ENCODE measurements around the gene ARHGAP25. TPM values are rescaled to one million over a fixed set of nuclear protein-coding genes. Genes with fewer than 3 reads are reported as not detected.

Gene ARHGAP25, protein sequence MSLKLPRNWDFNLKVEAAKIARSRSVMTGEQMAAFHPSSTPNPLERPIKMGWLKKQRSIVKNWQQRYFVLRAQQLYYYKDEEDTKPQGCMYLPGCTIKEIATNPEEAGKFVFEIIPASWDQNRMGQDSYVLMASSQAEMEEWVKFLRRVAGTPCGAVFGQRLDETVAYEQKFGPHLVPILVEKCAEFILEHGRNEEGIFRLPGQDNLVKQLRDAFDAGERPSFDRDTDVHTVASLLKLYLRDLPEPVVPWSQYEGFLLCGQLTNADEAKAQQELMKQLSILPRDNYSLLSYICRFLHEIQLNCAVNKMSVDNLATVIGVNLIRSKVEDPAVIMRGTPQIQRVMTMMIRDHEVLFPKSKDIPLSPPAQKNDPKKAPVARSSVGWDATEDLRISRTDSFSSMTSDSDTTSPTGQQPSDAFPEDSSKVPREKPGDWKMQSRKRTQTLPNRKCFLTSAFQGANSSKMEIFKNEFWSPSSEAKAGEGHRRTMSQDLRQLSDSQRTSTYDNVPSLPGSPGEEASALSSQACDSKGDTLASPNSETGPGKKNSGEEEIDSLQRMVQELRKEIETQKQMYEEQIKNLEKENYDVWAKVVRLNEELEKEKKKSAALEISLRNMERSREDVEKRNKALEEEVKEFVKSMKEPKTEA
- polyA plus RNA-seq (2013, experiment 1 of 2) = 0.62 TPM
- polyA plus RNA-seq (2013, experiment 2 of 2) = 0.45 TPM

DNA sequence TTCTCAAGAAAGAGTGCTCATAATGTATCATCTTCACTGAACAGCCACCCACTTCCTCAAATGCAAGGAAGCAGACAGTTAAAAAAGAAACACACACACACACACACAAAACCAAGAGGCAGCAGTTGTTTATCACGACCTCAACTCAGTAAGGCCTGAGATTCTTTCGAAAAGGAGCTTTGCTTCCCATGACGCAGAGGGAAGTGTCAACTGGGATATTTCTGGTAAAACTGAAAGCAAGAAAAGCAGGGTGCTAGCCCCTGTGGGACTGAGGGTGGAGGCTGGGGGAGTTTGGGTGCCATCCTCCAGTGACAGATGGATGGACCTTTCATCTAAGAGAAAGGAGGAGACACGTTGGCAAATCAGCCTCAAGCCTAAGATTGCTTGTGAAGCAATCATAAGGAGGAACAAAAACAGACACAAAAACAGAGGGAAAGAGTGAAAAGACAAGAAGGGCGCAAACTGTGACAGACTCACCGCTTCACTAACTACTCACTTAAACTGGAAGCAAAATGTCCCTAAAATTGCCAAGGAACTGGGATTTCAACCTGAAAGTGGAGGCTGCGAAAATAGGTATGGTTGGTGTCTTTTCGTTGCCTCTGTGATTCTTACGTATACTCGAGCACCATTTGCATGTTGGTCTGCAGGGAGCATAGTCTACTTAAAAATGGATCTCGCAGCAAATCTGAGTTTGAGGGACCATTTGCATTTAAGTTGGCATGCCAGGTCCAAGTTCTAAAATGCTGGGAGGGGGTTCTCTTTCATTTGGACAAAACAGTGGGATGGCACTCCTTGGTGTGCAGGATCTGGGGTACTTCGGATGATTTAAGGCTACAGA lies at the start of gene ARHGAP25:
TSS of gene ARHGAP25 (plus strand) at position 124 of the 838 bp plus-strand sequence. CDS start at position 513, 389 bp downstream.
- Histone ChIP-seq H3K23ac (ENCODE audit: low read length in 2 of 2) (no peak within 1 kb of the TSS), H3K4me1 (ENCODE audit: control insufficient read depth, insufficient read depth, low read depth, low read length) (no peaks in the 10 kb centered on the region), H2AFZ (ENCODE audit: low read depth, low read length) (no peak within 1 kb of the TSS), H3K4me2 (ENCODE audit: low read length, poor library complexity, severe bottlenecking) (no peak within 1 kb of the TSS), H2BK120ac (ENCODE audit: low read depth, low read length) (no peak within 1 kb of the TSS), H2BK12ac (ENCODE audit: low read length in 2 of 2) (peak within 1 kb of the TSS; percentile 21 to 71), H4K91ac (ENCODE audit: low read length) (peak within 1 kb of the TSS; percentile 41), H4K8ac (ENCODE audit: low read length) (no peak within 1 kb of the TSS), H3K36me3 (ENCODE audit: control insufficient read depth in 1 of 2, insufficient read depth in 2 of 2, low read depth in 1 of 2, low read length in 2 of 2) (no peaks in the 10 kb centered on the region), H2BK5ac (ENCODE audit: low read depth, low read length, poor library complexity, severe bottlenecking) (no peak within 1 kb of the TSS), H3K18ac (ENCODE audit: low read depth in 1 of 2, low read length in 2 of 2) (peak within 1 kb of the TSS; percentile 20 to 64), H3K4ac (ENCODE audit: low read depth in 1 of 2, low read length in 2 of 2) (peak within 1 kb of the TSS in 1 of 2 experiments; percentile 58), H3K14ac (ENCODE audit: low read length in 2 of 2) (no peak within 1 kb of the TSS), H2AK5ac (ENCODE audit: low read length, severe bottlenecking) (no peak within 1 kb of the TSS), H3K27me3 (ENCODE audit: control insufficient read depth in 1 of 2, insufficient read depth in 1 of 2, low read length in 2 of 2) (peaks cover 7 to 14% of the 10 kb centered on the region in 2 experiments), H3K27ac (ENCODE audit: low read length, poor library complexity, severe bottlenecking) (no peak within 1 kb of the TSS), H3K79me1 (replicated peaks; ENCODE audit: low read length, poor library complexity, severe bottlenecking) (no peaks in the 10 kb centered on the region), H3K4me3 (ENCODE audit: insufficient read depth in 1 of 2, low read depth in 1 of 2, low read length in 2 of 2) (no peak within 1 kb of the TSS), H2BK15ac (ENCODE audit: low read depth, poor library complexity, severe bottlenecking) (peak within 1 kb of the TSS; percentile 20), H3K9me3 (ENCODE audit: control insufficient read depth, low read length) (no peaks in the 10 kb centered on the region), H3K9ac (ENCODE audit: low read length) (no peak within 1 kb of the TSS)
- peak; percentile 38 for DNase-seq
- WGBS = 88% methylated on average over 12 of the region's 12 CpGs

DNA sequence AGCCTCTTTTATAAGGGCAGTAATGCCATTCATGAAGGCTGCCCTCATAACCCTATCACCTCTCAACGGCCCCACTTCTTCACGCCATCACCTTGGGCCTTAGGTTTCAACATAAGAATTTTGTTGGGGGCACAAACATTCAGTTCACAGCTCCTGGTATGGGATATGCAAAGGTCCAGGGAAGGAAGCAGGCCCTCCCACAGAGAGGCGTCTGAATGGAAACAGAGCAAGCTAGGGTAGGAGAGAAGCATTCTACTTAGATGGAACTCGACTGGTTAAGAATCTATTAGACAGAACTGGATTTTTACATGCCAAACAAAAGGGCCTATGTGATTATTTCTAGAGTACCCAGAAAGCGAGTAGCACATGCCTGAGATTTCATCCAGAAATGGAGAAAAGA lies 48.4 kb upstream of the ARHGAP25 start:
- H2AFZ ChIP-seq (ENCODE audit: low read depth, low read length) = no peak overlapping the region

DNA sequence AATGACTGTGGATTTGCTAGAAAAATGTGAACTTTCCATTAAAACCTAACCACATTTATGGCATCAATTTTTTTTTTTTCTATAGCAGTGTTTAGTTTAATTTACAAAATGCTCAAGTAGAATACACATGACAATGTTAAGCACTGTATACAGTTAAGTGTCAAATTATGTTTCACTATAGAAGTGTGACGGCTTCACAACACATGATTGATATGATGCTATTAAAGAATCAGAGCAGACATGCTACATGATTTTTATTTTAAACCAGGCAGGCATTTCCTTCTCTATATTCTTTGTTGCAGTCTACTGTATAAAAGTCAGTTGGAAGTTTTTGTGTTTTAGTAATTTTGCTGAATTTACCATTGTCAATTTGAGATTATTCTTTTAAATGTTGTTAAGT lies 47.6 kb upstream of the ARHGAP25 start:
- no peak overlapping the region for H4K91ac ChIP-seq (ENCODE audit: low read length)
- no peak overlapping the region for H3K4ac ChIP-seq (ENCODE audit: low read depth in 1 of 2, low read length in 2 of 2)
- WGBS = 80% methylated on average over 1 of the region's 1 CpG
- no peak overlapping the region for H3K4me2 ChIP-seq (ENCODE audit: low read length, poor library complexity, severe bottlenecking)
- no peak overlapping the region for H2AK5ac ChIP-seq (ENCODE audit: low read length, severe bottlenecking)
- H3K18ac ChIP-seq (ENCODE audit: low read depth in 1 of 2, low read length in 2 of 2) = no peak overlapping the region
- H4K8ac ChIP-seq (ENCODE audit: low read length) = no peak overlapping the region
- no peak overlapping the region for H2BK15ac ChIP-seq (ENCODE audit: low read depth, poor library complexity, severe bottlenecking)
- H3K9me3 ChIP-seq (ENCODE audit: control insufficient read depth, low read length) = no peaks in the 10 kb centered on the region
- no peak overlapping the region for H2AFZ ChIP-seq (ENCODE audit: low read depth, low read length)
- no peak overlapping the region for H3K9ac ChIP-seq (ENCODE audit: low read length)
- no peak overlapping the region for H2BK120ac ChIP-seq (ENCODE audit: low read depth, low read length)
- H3K4me1 ChIP-seq (ENCODE audit: control insufficient read depth, insufficient read depth, low read depth, low read length) = no peaks in the 10 kb centered on the region
- H3K79me1 ChIP-seq (replicated peaks; ENCODE audit: low read length, poor library complexity, severe bottlenecking) = no peaks in the 10 kb centered on the region
- H3K14ac ChIP-seq (ENCODE audit: low read length in 2 of 2) = no peak overlapping the region
- H3K27me3 ChIP-seq (ENCODE audit: control insufficient read depth in 1 of 2, insufficient read depth in 1 of 2, low read length in 2 of 2) = no peaks in the 10 kb centered on the region
- DNase-seq = no peak
- peaks cover 0 to 3% of the 10 kb centered on the region in 2 experiments for H3K36me3 ChIP-seq (ENCODE audit: control insufficient read depth in 1 of 2, insufficient read depth in 2 of 2, low read depth in 1 of 2, low read length in 2 of 2)
- H3K4me3 ChIP-seq (ENCODE audit: insufficient read depth in 1 of 2, low read depth in 1 of 2, low read length in 2 of 2) = no peak overlapping the region
- H2BK12ac ChIP-seq (ENCODE audit: low read length in 2 of 2) = no peak overlapping the region
- H3K23ac ChIP-seq (ENCODE audit: low read length in 2 of 2) = no peak overlapping the region
- H2BK5ac ChIP-seq (ENCODE audit: low read depth, low read length, poor library complexity, severe bottlenecking) = no peak overlapping the region
- no peak overlapping the region for H3K27ac ChIP-seq (ENCODE audit: low read length, poor library complexity, severe bottlenecking)

More for the DNA sequence above, 48.4 kb upstream of the ARHGAP25 start:
- H3K4me3 ChIP-seq (ENCODE audit: insufficient read depth in 1 of 2, low read depth in 1 of 2, low read length in 2 of 2) = no peak overlapping the region
- peaks cover 0 to 3% of the 10 kb centered on the region in 2 experiments for H3K36me3 ChIP-seq (ENCODE audit: control insufficient read depth in 1 of 2, insufficient read depth in 2 of 2, low read depth in 1 of 2, low read length in 2 of 2)
- no peak overlapping the region for H3K18ac ChIP-seq (ENCODE audit: low read depth in 1 of 2, low read length in 2 of 2)
- no peak overlapping the region for H3K27ac ChIP-seq (ENCODE audit: low read length, poor library complexity, severe bottlenecking)
- no peak overlapping the region for H3K9ac ChIP-seq (ENCODE audit: low read length)
- no peaks in the 10 kb centered on the region for H3K9me3 ChIP-seq (ENCODE audit: control insufficient read depth, low read length)
- H3K14ac ChIP-seq (ENCODE audit: low read length in 2 of 2) = no peak overlapping the region
- no peaks in the 10 kb centered on the region for H3K4me1 ChIP-seq (ENCODE audit: control insufficient read depth, insufficient read depth, low read depth, low read length)
- no peaks in the 10 kb centered on the region for H3K79me1 ChIP-seq (replicated peaks; ENCODE audit: low read length, poor library complexity, severe bottlenecking)
- H3K27me3 ChIP-seq (ENCODE audit: control insufficient read depth in 1 of 2, insufficient read depth in 1 of 2, low read length in 2 of 2) = no peaks in the 10 kb centered on the region
- WGBS = 82% methylated on average over 5 of the region's 5 CpGs
- no peak overlapping the region for H3K23ac ChIP-seq (ENCODE audit: low read length in 2 of 2)
- no peak overlapping the region for H3K4ac ChIP-seq (ENCODE audit: low read depth in 1 of 2, low read length in 2 of 2)
- H2BK15ac ChIP-seq (ENCODE audit: low read depth, poor library complexity, severe bottlenecking) = no peak overlapping the region
- DNase-seq = no peak
- no peak overlapping the region for H2AK5ac ChIP-seq (ENCODE audit: low read length, severe bottlenecking)
- no peak overlapping the region for H2BK5ac ChIP-seq (ENCODE audit: low read depth, low read length, poor library complexity, severe bottlenecking)
- H2BK12ac ChIP-seq (ENCODE audit: low read length in 2 of 2) = no peak overlapping the region
- no peak overlapping the region for H3K4me2 ChIP-seq (ENCODE audit: low read length, poor library complexity, severe bottlenecking)
- no peak overlapping the region for H4K91ac ChIP-seq (ENCODE audit: low read length)
- H4K8ac ChIP-seq (ENCODE audit: low read length) = no peak overlapping the region
- H2BK120ac ChIP-seq (ENCODE audit: low read depth, low read length) = no peak overlapping the region
